NT2/D1 (cell line): Measurements from ENCODE around the gene KDM4B.

Source experiments
- DNase-seq: peaks from one replicate; pipeline ENCODE4 v3.0.0-alpha.2; 2011; ENCODE audit warnings: low read depth, low spot score
- H3K27me3 ChIP-seq: 2 replicates; pipeline ENCODE4 v1.6.0; 2011; ENCODE audit warnings: mild to moderate bottlenecking; ENCODE audit not compliant: insufficient read length, insufficient read depth
- H3K36me3 ChIP-seq: 2 replicates; pipeline ENCODE4 v1.6.1; 2011; ENCODE audit warnings: mild to moderate bottlenecking, low read length, mixed read lengths; ENCODE audit not compliant: insufficient read depth, insufficient read length
- H3K4me1 ChIP-seq: 2 replicates; pipeline ENCODE4 v1.5.1; 2011; ENCODE audit not compliant: insufficient read depth, insufficient read length
- H3K4me3 ChIP-seq: 2 replicates; pipeline ENCODE4 v1.5.1; 2011; ENCODE audit warnings: low read depth; ENCODE audit not compliant: insufficient read length
- H3K9ac ChIP-seq: 2 replicates; pipeline ENCODE4 v1.6.0; 2011; ENCODE audit warnings: low read depth; ENCODE audit not compliant: insufficient read length
- H3K9me3 ChIP-seq: 2 replicates; pipeline ENCODE4 v1.5.1; 2011; ENCODE audit warnings: mild to moderate bottlenecking, low read length; ENCODE audit not compliant: insufficient read depth
- SUZ12 ChIP-seq: IDR thresholded peaks from 2 replicates; pipeline ENCODE4 v1.6.1; 2011; ENCODE audit not compliant: insufficient read length, insufficient read depth; ENCODE audit errors: extremely low read depth
- YY1 ChIP-seq: IDR thresholded peaks from 2 replicates; pipeline ENCODE4 v1.6.1; 2011; ENCODE audit not compliant: insufficient read length, insufficient read depth
- ZNF274 ChIP-seq: IDR thresholded peaks from 2 replicates; pipeline ENCODE4 v1.6.1; 2011; ENCODE audit warnings: mild to moderate bottlenecking, low read depth, low read length

KDM4B gene

DNA sequence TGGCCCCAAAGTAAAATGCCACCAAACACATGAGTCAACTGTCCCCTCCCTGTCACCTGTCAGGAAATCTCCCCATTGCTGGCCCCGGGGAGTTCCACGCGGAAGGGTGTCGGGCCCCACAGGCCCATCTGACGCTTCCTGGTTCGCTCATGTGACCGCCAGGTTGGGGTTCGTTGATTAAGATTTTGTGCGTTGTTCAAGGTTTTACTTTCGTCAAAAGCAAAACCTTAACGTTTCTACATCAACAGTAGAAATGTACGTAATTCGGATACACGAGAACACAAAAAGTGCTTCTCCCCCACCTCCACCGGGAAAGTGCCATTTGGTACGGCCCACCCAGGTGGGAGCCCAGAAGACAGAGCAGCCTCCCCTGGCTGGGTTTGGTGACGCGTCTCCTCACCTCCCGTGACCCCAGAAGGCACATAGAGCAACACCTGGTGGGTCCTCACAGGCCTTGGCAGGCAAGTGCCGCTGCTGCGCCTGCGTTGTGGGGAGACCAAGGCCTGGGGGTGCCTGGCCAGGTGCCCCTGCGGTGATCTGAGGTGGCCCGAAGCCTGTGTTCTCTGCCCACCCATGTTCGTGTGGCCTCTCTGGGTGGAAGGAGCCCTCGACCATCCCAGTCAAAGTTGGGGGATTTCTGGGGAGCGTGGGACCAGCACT, 161.6 kb downstream of the KDM4B start:
- peak overlapping the region; percentile 24 for H3K9ac ChIP-seq
- H3K4me3 ChIP-seq: no peak overlapping the region
- H3K4me1 ChIP-seq: peaks cover 48% of the 10 kb centered on the region
- no peaks in the 10 kb centered on the region for H3K9me3 ChIP-seq
- H3K36me3 ChIP-seq: peaks cover 35% of the 10 kb centered on the region
- no peak for DNase-seq
- TF ChIP-seq YY1 (no peak), ZNF274 (no peak), SUZ12 (no peak)
- no peaks in the 10 kb centered on the region for H3K27me3 ChIP-seq

- Histone ChIP-seq H3K4me1 (peaks cover 46% of the 10 kb centered on the region), H3K4me3 (no peak overlapping the region), H3K27me3 (no peaks in the 10 kb centered on the region), H3K36me3 (peaks cover 41% of the 10 kb centered on the region), H3K9me3 (no peaks in the 10 kb centered on the region), H3K9ac (peak overlapping the region; percentile 24)
- TF ChIP-seq YY1: no peak
- DNase-seq: no peak
Measured at GRCh38 chr19:5131031-5131505, 162.2 kb downstream of the KDM4B start.

DNA sequence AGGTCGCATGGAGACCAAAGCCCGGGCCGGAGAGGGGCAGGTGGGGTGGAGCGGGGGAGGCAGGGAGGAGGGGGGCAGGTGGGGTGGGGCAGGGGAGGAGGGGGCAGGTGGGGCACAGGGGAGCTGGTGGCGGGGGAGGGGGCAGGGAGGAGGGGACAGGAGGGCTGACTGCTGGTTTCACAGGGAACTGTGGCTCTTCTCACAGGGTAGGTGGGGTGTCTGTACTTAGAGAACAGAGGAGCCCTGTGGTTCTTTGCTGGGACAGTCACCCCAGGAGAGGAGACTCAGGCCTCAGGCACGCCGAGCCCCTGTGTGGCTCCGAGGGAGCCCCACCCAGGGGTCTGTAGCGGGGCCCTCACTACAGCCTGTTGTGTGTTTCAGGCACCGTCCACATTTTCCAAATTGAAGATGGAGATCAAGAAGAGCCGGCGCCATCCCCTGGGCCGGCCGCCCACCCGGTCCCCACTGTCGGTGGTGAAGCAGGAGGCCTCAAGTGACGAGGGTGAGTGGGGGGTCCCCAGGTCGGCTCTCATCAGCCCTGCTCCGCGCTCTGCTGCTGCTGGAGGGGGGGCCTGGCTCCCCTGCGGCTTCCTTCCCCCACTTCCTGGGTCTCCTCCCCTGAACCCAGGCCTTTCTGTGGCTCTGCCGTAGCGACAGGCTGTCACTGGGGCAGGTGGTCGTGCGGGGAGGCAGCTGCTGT, 162.7 kb downstream of the KDM4B start:
- Histone ChIP-seq H3K4me1 (peaks cover 43% of the 10 kb centered on the region), H3K27me3 (no peaks in the 10 kb centered on the region), H3K36me3 (peaks cover 47% of the 10 kb centered on the region), H3K9ac (no peak overlapping the region), H3K9me3 (no peaks in the 10 kb centered on the region), H3K4me3 (no peak overlapping the region)
- DNase-seq: no peak
- TF ChIP-seq YY1 (no peak), ZNF274 (no peak), SUZ12 (no peak)

DNA sequence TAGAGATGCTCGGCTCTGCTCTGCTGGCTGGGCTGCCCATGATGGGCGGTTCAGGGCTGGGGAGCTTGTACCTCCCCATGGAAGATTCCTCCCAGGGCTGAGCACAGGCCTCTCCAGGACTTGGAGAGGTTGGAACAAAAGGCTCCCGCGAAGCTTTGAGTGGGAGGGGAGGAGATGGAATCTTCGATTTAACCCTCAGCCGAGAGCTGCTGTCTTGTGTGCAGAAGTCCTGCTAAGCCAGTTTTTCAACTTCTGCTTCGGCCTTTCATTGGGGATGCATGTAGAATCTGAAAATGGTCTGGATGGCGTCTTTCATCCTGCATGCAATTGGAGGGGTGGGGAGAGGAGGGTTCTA, 163.3 kb downstream of the KDM4B start:
- no peak overlapping the region for H3K9ac ChIP-seq

DNA sequence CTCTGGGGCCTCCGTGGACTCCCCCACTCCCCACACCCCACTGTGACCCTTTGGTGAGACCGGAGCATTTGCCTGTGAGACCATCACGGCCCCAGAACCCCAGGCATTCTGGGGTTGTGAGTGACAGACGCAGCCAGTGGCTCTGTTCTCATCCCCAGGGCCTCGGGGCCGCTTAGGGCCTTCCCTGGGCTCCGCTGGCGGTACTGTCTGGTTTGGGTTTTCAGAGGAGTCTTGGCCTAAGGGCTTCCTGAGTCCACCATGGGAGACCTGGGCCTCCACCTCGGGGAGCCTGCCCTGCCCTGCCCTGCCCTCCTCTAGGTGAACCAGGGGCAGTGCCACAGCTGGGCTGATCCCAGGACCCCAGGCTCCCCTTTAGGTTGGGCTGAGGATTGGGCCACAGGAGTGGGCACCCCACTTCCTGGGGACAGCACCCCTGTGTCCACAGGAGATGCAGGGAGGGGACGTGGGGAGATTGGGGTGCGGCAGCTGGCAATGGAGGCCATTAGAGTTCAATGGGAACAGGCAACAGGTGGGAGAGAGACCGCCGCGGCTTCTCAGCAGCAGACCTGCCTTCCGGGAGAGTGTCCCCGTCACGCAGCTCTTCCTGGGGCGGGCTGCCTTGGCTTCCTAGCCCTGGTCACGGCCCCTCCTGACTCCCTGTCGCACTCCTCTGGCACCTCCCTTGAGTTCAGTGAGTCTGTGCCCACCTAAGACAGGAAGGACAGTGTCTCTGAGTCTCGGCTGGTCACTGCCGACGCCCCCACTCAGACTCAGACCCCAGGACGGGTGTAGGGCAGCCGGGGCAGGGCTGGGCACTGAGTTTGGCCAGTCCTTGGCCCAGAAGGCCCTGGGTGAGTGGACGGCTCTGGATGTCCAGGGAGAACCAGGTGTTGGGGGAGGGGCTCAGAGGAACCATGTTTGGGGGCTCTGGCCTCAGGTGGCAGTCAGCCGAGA, 164.1 kb downstream of the KDM4B start:
- peaks cover 34% of the 10 kb centered on the region for H3K4me1 ChIP-seq
- H3K4me3 ChIP-seq: no peak overlapping the region
- no peak for DNase-seq
- peaks cover 59% of the 10 kb centered on the region for H3K36me3 ChIP-seq
- no peaks in the 10 kb centered on the region for H3K27me3 ChIP-seq
- TF ChIP-seq ZNF274: no peak
- TF ChIP-seq SUZ12: no peak
- no peak overlapping the region for H3K9ac ChIP-seq
- no peaks in the 10 kb centered on the region for H3K9me3 ChIP-seq

More for the DNA sequence above, 163.3 kb downstream of the KDM4B start:
- TF ChIP-seq SUZ12 (no peak), YY1 (no peak), ZNF274 (no peak)
- no peak for DNase-seq
- peaks cover 52% of the 10 kb centered on the region for H3K36me3 ChIP-seq
- no peak overlapping the region for H3K4me3 ChIP-seq
- no peaks in the 10 kb centered on the region for H3K9me3 ChIP-seq
- H3K27me3 ChIP-seq: no peaks in the 10 kb centered on the region
- H3K4me1 ChIP-seq: peaks cover 38% of the 10 kb centered on the region

DNA sequence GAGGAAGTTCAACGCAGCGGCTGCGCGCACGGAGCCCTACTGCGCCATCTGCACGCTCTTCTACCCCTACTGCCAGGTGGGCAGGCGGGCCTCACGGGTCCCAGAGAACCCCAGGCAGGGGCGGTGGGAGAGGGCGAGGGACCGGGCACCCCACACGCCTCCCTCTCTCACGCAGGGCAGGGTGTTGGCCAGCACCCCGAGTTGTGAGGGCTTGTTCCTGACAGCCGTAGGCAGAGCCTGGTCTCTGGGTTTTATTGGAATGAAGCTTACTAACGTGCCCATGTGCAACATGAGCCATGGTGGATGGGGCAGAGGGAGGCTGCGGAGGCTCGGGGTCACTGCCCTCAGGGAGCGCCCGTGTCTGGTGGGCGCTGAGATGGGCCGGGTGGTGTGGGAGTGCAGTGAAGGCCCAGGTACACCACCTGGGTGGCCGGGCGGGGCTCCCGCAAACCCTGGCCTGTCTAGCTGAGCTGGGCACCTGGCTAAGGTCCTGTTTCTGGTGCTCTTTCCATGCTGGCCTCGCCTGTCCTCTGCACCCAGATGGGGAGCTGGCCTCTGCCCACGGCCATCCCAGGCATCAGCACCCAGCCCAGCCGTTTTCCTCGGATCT, 165.2 kb downstream of the KDM4B start:
- Histone ChIP-seq H3K4me3 (no peak overlapping the region), H3K27me3 (no peaks in the 10 kb centered on the region), H3K4me1 (peaks cover 27% of the 10 kb centered on the region), H3K9me3 (no peaks in the 10 kb centered on the region), H3K9ac (peak overlapping the region; percentile 27), H3K36me3 (peaks cover 71% of the 10 kb centered on the region)
- no peak for DNase-seq
- TF ChIP-seq SUZ12: no peak
- TF ChIP-seq ZNF274: no peak
- TF ChIP-seq YY1: no peak
